MM.1S (cell line): ENCODE measurements around the gene LIME1.

Source experiments
- EZH2 ChIP-seq: fragments of 300-600 bp; sonication (generic); optimal IDR thresholded peaks from 2 replicates; pipeline ENCODE3; 2017; ENCODE audit warnings: low read depth, mild to moderate bottlenecking, antibody characterized with exemption, low read length, mixed read lengths
- EZH2phosphoT487 ChIP-seq: fragments of 300-600 bp; sonication (generic); IDR thresholded peaks from 2 replicates; pipeline ENCODE4 v1.6.1; 2018; ENCODE audit warnings: antibody characterized with exemption, low read length
- TF ChIP-seq, protein P1 (sequence below): fragments of 300-600 bp; sonication (generic); IDR thresholded peaks from 2 replicates; pipeline ENCODE4 v1.5.1; 2016; ENCODE audit warnings: antibody characterized with exemption, low read length, mixed read lengths

DNA sequence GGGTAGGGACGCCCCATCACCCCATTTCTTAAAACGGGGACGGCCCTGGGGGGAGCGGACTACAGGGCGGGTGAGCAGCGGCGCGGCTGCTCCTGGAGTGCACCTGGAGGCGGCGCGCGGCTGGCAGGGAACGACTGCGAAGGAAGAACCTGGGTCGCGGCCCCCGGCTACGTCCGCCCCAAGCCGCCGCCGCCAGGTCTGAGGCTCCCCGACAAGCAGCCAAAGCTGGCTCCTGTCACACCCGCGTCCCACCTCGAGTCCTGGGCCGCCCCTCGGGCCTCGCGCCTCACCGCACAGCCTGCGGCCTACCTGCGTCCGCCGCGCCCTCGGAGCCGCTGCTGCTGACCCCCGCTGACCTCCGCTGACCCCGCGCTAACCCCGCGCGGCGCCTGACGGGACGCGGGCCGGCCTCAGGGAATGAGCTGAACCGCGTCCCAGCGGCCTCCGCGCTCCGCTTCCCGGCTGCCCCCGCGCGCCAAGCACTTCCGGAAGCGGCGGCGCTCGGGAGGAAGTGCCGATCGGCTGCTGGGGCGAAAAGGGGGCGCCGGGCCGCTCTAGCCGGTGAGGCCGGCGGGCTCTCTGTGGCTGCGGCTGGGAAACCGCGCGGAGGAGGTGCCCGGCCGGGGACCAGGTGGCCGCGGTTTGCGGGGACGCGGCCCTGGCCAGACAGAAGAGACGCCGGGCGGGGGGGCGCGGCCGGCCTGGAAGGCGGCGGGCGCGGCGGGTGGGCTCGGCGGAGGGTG, 28.7 kb upstream of the LIME1 start, which contains the start of the genes ARFRP1 and ZGPAT:
- TF ChIP-seq, protein P1, sequence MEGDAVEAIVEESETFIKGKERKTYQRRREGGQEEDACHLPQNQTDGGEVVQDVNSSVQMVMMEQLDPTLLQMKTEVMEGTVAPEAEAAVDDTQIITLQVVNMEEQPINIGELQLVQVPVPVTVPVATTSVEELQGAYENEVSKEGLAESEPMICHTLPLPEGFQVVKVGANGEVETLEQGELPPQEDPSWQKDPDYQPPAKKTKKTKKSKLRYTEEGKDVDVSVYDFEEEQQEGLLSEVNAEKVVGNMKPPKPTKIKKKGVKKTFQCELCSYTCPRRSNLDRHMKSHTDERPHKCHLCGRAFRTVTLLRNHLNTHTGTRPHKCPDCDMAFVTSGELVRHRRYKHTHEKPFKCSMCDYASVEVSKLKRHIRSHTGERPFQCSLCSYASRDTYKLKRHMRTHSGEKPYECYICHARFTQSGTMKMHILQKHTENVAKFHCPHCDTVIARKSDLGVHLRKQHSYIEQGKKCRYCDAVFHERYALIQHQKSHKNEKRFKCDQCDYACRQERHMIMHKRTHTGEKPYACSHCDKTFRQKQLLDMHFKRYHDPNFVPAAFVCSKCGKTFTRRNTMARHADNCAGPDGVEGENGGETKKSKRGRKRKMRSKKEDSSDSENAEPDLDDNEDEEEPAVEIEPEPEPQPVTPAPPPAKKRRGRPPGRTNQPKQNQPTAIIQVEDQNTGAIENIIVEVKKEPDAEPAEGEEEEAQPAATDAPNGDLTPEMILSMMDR = no peak
- TF ChIP-seq EZH2 (no peak), EZH2phosphoT487 (no peak)
